IMR-90 (cell line): Measurements from ENCODE around the gene MAP3K1. TPM values are rescaled to one million over a fixed set of nuclear protein-coding genes. Genes with fewer than 3 reads are reported as not detected.

Experiments used
- ATAC-seq: fragments of 200-7000 bp; cut with Tn5 transposase; 2 replicates; pipeline ENCODE4 v1.9.1; 2020; ENCODE audit warnings: low read depth, mild to moderate bottlenecking, moderate library complexity
- BruUV-seq: library from RNA; stranded (reverse); fragments of 400-500 nt; replicated peaks from 2 replicates; lab custom pipeline; 2021; lab: Mats Ljungman, UMichigan
- CTCF ChIA-PET: fragments of 300-600 bp; formaldehyde crosslinking; extraction: SDS; loops from one replicate; lab custom pipeline; 2021; ENCODE audit warnings: antibody characterized with exemption; lab: Yijun Ruan, JAX
- POLR2A ChIA-PET: fragments of 300-600 bp; sonication (Branson Sonifier 250); formaldehyde crosslinking; loops from one replicate; lab custom pipeline; 2022; ENCODE audit warnings: antibody characterized with exemption; ENCODE audit not compliant: unreplicated experiment; lab: Charles Lee
- DNase-seq: peaks from one replicate; pipeline ENCODE4 v3.0.0; 2013
- H2AFZ ChIP-seq: replicated peaks from 2 replicates; pipeline ENCODE3; 2013; ENCODE audit warnings: low read length, mild to moderate bottlenecking; ENCODE audit not compliant: poor library complexity
- H2AK5ac ChIP-seq: 2 replicates; pipeline ENCODE4 v1.6.1; 2013; ENCODE audit warnings: low read depth, low read length, inconsistent platforms
- H2AK9ac ChIP-seq: replicated peaks from 2 replicates; pipeline ENCODE3; 2013; ENCODE audit warnings: mild to moderate bottlenecking, low read depth, low read length, moderate library complexity; ENCODE audit not compliant: poor library complexity
- H2BK120ac ChIP-seq: 2 replicates; pipeline ENCODE4 v1.6.1; 2013; ENCODE audit warnings: low read depth, low read length, inconsistent platforms
- H2BK15ac ChIP-seq: 3 replicates; pipeline ENCODE4 v1.6.1; 2013; ENCODE audit warnings: low read depth, low read length, inconsistent platforms
- H2BK20ac ChIP-seq: 2 replicates; pipeline ENCODE4 v1.6.1; 2013; ENCODE audit warnings: low read depth, mild to moderate bottlenecking, inconsistent platforms, low read length, moderate library complexity
- H2BK5ac ChIP-seq: 2 replicates; pipeline ENCODE4 v1.6.1; 2013; ENCODE audit warnings: mild to moderate bottlenecking, low read depth, low read length, inconsistent platforms; ENCODE audit not compliant: poor library complexity, severe bottlenecking
- H3K14ac ChIP-seq: replicated peaks from 2 replicates; pipeline ENCODE4 v1.6.1; 2013; ENCODE audit warnings: low read depth, low read length, inconsistent platforms
- H3K18ac ChIP-seq: 2 replicates; pipeline ENCODE4 v1.6.1; 2013; ENCODE audit warnings: low read depth, low read length, control low read depth
- H3K23ac ChIP-seq: 2 replicates; pipeline ENCODE4 v1.6.1; 2013; ENCODE audit warnings: low read depth, low read length, inconsistent platforms
- H3K27ac ChIP-seq: 2 replicates; pipeline ENCODE4 v1.5.1; 2013; ENCODE audit warnings: mild to moderate bottlenecking, control low read depth, low read length; ENCODE audit not compliant: insufficient read depth
- H3K27me3 ChIP-seq: 2 replicates; pipeline ENCODE4 v1.6.1; 2013; ENCODE audit warnings: low read length; ENCODE audit not compliant: control insufficient read depth, insufficient read depth
- H3K36me3 ChIP-seq: 2 replicates; pipeline ENCODE4 v1.6.1; 2013; ENCODE audit warnings: low read length, mixed read lengths; ENCODE audit not compliant: control insufficient read depth, insufficient read depth
- H3K4ac ChIP-seq: 2 replicates; pipeline ENCODE4 v1.6.1; 2013; ENCODE audit warnings: low read depth, low read length, inconsistent platforms
- H3K4me1 ChIP-seq: 2 replicates; pipeline ENCODE4 v1.6.1; 2013; ENCODE audit warnings: low read length, mixed read lengths; ENCODE audit not compliant: control insufficient read depth, insufficient read depth
- H3K4me2 ChIP-seq: 2 replicates; pipeline ENCODE4 v1.6.1; 2013; ENCODE audit warnings: low read depth, mild to moderate bottlenecking, control low read depth, low read length, moderate library complexity
- H3K4me3 ChIP-seq: 2 replicates; pipeline ENCODE4 v1.5.1; 2013; ENCODE audit warnings: low read depth, mild to moderate bottlenecking, control low read depth, low read length, moderate library complexity; ENCODE audit not compliant: insufficient read depth
- H3K56ac ChIP-seq: 2 replicates; pipeline ENCODE4 v1.6.1; 2013; ENCODE audit warnings: low read length, inconsistent platforms; ENCODE audit not compliant: insufficient read depth; ENCODE audit errors: extremely low read depth
- H3K79me1 ChIP-seq, 2 experiments: 2 replicates each; pipeline ENCODE4 v1.6.1; 2013; ENCODE audit warnings: low read length in 2 of 2, inconsistent platforms in 1 of 2, low read depth in 1 of 2
- H3K9ac ChIP-seq: 2 replicates; pipeline ENCODE4 v1.6.1; 2013; ENCODE audit warnings: low read depth, low read length, control low read depth
- H3K9me1 ChIP-seq: 2 replicates; pipeline ENCODE4 v1.6.1; 2013; ENCODE audit warnings: low read length, inconsistent platforms; ENCODE audit not compliant: insufficient read depth
- H3K9me3 ChIP-seq: 2 replicates; pipeline ENCODE4 v1.6.1; 2013; ENCODE audit warnings: low read length; ENCODE audit not compliant: control insufficient read depth, insufficient read depth
- H4K20me1 ChIP-seq: 2 replicates; pipeline ENCODE4 v1.6.1; 2013; ENCODE audit warnings: low read length, inconsistent platforms; ENCODE audit not compliant: insufficient read depth
- H4K5ac ChIP-seq: 2 replicates; pipeline ENCODE4 v1.6.1; 2013; ENCODE audit warnings: mild to moderate bottlenecking, low read depth, low read length, control low read depth
- H4K8ac ChIP-seq, 2 experiments: 2 replicates each; pipeline ENCODE4 v1.6.1; 2013; ENCODE audit warnings: low read depth in 2 of 2, low read length in 2 of 2, control low read depth in 1 of 2, inconsistent platforms in 1 of 2
- H4K91ac ChIP-seq: 2 replicates; pipeline ENCODE4 v1.6.1; 2013; ENCODE audit warnings: low read depth, low read length, inconsistent platforms; ENCODE audit not compliant: insufficient read depth
- BHLHE40 ChIP-seq: fragments of 150-350 bp; IDR thresholded peaks from 2 replicates; pipeline ENCODE4 v1.6.1; 2016; ENCODE audit warnings: mild to moderate bottlenecking, low read depth, low read length
- MXI1 ChIP-seq: IDR thresholded peaks from 2 replicates; pipeline ENCODE4 v1.6.1; 2012; ENCODE audit warnings: low read depth, mild to moderate bottlenecking, low read length, moderate library complexity, borderline replicate concordance
- NFE2L2 ChIP-seq: fragments of 150-350 bp; IDR thresholded peaks from 2 replicates; pipeline ENCODE4 v1.6.1; 2016; ENCODE audit warnings: low read depth, mild to moderate bottlenecking, low read length
- SMC3 ChIP-seq: fragments of 150-350 bp; IDR thresholded peaks from 2 replicates; pipeline ENCODE4 v1.6.1; 2016; ENCODE audit warnings: low read depth, mild to moderate bottlenecking, antibody characterized with exemption, low read length, moderate library complexity
- WGBS, 2 experiments: methylation state at CpG; one replicate each; pipeline versions ENCODE4 v1.1.5 to v1.1.7; 2013; ENCODE audit warnings: missing lambda C conversion rate in 2 of 2; ENCODE audit not compliant: insufficient read length in 1 of 2; ENCODE audit errors: extremely low coverage in 2 of 2; 5-methylcytosine and 5-hydroxymethylcytosine counted together
- dilution Hi-C: fragments of 300-500 bp; cut with HindIII; formaldehyde crosslinking; loops from one replicate; pipeline ENCODE4 v1.14.3; 2018; ENCODE audit warnings: low sequenced_read_pairs; ENCODE audit not compliant: unreplicated experiment
- in situ Hi-C: fragments of 300-500 bp; cut with MboI; formaldehyde crosslinking; loops from 3 replicates; pipeline ENCODE4 v1.14.3; 2019; ENCODE audit warnings: low sequenced_read_pairs, inconsistent platforms, mixed read lengths
- intact Hi-C: fragments of 100-400 bp; cut with micrococcal nuclease; formaldehyde crosslinking; loops from 2 replicates; pipeline ENCODE4 v1.10.0; 2022
- polyA plus RNA-seq, 3 experiments: library from polyadenylated mRNA; depleted of rRNA; stranded (reverse); fragments of >200 nt; gene quantifications; 2 replicates each; pipeline ENCODE4 v1.2.3, GENCODE V29; 2012; ENCODE audit warnings: low replicate concordance in 1 of 3
- total RNA-seq: library from RNA; depleted of rRNA; stranded (reverse); fragments of >200 nt; gene quantifications from 2 replicates; pipeline ENCODE4 v1.2.3, GENCODE V29; 2012

MAP3K1 gene
- total and polyA plus RNA-seq, 2 of the 4 experiments (the other 2 are of a cell fraction), result 3.8 to 18.8 TPM

DNA sequence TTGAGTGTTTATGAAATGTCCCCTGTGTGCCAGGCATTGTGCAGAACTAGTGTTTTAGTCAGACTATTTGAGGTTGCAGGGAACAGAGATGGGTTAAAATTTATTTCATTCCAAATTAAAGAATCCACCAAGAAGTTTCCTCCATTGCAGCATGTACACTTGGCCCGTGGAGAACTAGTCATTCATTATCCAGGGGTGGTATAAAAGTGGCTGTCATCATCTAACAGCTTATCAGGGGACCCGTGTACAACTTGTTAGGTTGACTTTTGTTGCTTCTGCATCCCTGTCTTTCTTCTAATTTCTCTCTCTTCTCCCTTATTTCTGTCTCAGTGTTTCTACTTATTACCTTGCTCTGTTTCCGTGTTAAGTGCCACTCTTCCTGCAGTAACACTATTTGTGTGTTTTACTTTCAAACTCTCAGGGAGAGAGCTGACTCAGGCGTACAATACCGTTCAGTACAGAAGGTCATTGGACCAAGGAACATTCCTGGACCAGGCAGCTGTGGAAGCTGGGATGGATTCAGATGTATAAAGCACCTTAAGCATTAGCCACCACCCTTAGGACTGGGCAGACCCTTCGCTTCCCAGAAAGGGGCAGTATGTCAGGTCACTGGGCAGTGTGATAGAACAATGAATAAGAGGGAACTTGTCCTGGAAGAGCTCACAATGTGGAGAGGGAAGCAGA is 36.1 kb downstream of the MAP3K1 start:
- Histone ChIP-seq H2AFZ (no peak overlapping the region), H3K27me3 (no peaks in the 10 kb centered on the region), H3K9me3 (no peaks in the 10 kb centered on the region), H4K20me1 (peaks cover 63% of the 10 kb centered on the region), H4K5ac (no peak overlapping the region), H2AK9ac (no peak overlapping the region), H3K9ac (no peak overlapping the region), H2BK5ac (no peak overlapping the region), H3K36me3 (no peaks in the 10 kb centered on the region), H4K8ac (no peak overlapping the region), H2AK5ac (peak overlapping the region; percentile 0; the same call in 1 of the 2 replicates), H2BK20ac (peak overlapping the region; percentile 53; the same call in 1 of the 2 replicates), H4K91ac (peak overlapping the region; percentile 23; the same call in 1 of the 2 replicates), H2BK120ac (no peak overlapping the region), H3K14ac (peak overlapping the region; percentile 66; the same call in 1 of the 2 replicates), H3K4me1 (peaks cover 11% of the 10 kb centered on the region), H3K9me1 (peaks cover 17% of the 10 kb centered on the region), H3K56ac (no peak overlapping the region), H3K4me2 (peak overlapping the region; percentile 34; the same call in 1 of the 2 replicates), H3K23ac (0 out of 2 replicates have a peak overlapping the region, but pooled peaks have one; percentile 0), H3K27ac (no peak overlapping the region), H3K4me3 (no peak overlapping the region), H3K79me1 (peaks cover 29 to 65% of the 10 kb centered on the region in 2 experiments), H3K4ac (peak overlapping the region; percentile 39; the same call in 1 of the 2 replicates), H2BK15ac (no peak overlapping the region), H3K18ac (no peak overlapping the region)
- no TSS peak for BruUV-seq
- intact Hi-C loops (no loop called here), in situ Hi-C loops (no loop called here), dilution Hi-C loops (no loop called here)
- TF ChIP-seq BHLHE40 (no peak), MXI1 (no peak), SMC3 (no peak), NFE2L2 (no peak)
- ATAC-seq (peak; percentile 70), DNase-seq (peak; percentile 47)
- CTCF ChIA-PET, result interaction anchor here (1.0 kb wide), 1 partner anchor 12 kb away, joined by 3 read pairs; no protein-coding TSS in a partner anchor
- POLR2A ChIA-PET, result no interaction called here
- WGBS, 2 experiments, result 17% methylated on average over 2 of the region's 6 CpGs; no CpG with 5 or more reads in 1 of the 2 experiments
